ENCODE measurements around the gene NUDCD3.

DNA sequence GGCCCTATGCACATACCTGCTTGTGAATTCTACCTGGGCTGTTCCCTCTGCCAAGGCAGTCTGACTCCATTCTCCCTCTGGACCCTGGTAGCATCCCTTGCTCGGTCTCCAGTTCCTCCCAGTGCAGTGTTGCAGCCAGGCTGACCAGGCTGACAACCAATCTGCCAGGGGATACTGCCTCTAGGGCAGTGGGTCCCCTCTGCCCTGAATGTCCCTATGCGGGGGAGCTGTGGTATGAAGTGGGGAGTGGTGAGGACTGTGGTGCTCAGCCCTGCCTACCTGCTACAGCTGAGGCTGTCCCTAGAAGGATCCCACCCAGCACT, 117.1 kb downstream of the NUDCD3 start:
- TF ChIP-seq, protein P1, sequence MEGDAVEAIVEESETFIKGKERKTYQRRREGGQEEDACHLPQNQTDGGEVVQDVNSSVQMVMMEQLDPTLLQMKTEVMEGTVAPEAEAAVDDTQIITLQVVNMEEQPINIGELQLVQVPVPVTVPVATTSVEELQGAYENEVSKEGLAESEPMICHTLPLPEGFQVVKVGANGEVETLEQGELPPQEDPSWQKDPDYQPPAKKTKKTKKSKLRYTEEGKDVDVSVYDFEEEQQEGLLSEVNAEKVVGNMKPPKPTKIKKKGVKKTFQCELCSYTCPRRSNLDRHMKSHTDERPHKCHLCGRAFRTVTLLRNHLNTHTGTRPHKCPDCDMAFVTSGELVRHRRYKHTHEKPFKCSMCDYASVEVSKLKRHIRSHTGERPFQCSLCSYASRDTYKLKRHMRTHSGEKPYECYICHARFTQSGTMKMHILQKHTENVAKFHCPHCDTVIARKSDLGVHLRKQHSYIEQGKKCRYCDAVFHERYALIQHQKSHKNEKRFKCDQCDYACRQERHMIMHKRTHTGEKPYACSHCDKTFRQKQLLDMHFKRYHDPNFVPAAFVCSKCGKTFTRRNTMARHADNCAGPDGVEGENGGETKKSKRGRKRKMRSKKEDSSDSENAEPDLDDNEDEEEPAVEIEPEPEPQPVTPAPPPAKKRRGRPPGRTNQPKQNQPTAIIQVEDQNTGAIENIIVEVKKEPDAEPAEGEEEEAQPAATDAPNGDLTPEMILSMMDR (IDR thresholded peaks at IDR 0.05 in 8 of 11, conservative IDR thresholded peaks at IDR 0.05 in 3 of 11): no peak
- no peak for TF ChIP-seq POLR2AphosphoS5 (IDR thresholded peaks at IDR 0.05)
